Measurements from ENCODE around the gene DNAJC8.

The DNAJC8 gene

GRCh38 chr1:28156821-28157220, 76.0 kb downstream of the DNAJC8 start:
- CTCF ChIA-PET, result no interaction called here
- DNase-seq (ENCODE audit: extremely low spot score), result no peak
- POLR2A ChIA-PET, result no interaction called here
- no peak for TF ChIP-seq BHLHE40 (IDR thresholded peaks at IDR 0.05; ENCODE audit: borderline replicate concordance)
- TF ChIP-seq ZNF384 (IDR thresholded peaks at IDR 0.05), result no peak
- TF ChIP-seq SUZ12 (IDR thresholded peaks at IDR 0.05), result no peak
- no peak for TF ChIP-seq PKNOX1 (IDR thresholded peaks at IDR 0.05)
- TF ChIP-seq HDGF (IDR thresholded peaks at IDR 0.05; ENCODE audit: borderline replicate concordance), result no peak
- TF ChIP-seq LEF1 (IDR thresholded peaks at IDR 0.05; ENCODE audit: borderline replicate concordance), result no peak
- no peak for TF ChIP-seq ELF4 (IDR thresholded peaks at IDR 0.05)

GRCh38 chr1:28155628-28156027, 77.2 kb downstream of the DNAJC8 start:
- no peak for DNase-seq (ENCODE audit: extremely low spot score)
- POLR2A ChIA-PET, result no interaction called here
- TF ChIP-seq FOXK2 (IDR thresholded peaks at IDR 0.05) (no peak), HDGF (IDR thresholded peaks at IDR 0.05; ENCODE audit: borderline replicate concordance) (no peak), SUZ12 (IDR thresholded peaks at IDR 0.05) (no peak), FOXM1 (IDR thresholded peaks at IDR 0.05; ENCODE audit: borderline replicate concordance) (no peak), L3MBTL2 (conservative IDR thresholded peaks at IDR 0.05) (no peak), BHLHE40 (IDR thresholded peaks at IDR 0.05; ENCODE audit: borderline replicate concordance) (no peak), LEF1 (IDR thresholded peaks at IDR 0.05; ENCODE audit: borderline replicate concordance) (no peak)
- CTCF ChIA-PET, result no interaction called here

- no peak for DNase-seq (ENCODE audit: extremely low spot score)
- CTCF ChIA-PET, result no interaction called here
- POLR2A ChIA-PET, result no interaction called here
- TF ChIP-seq ZNF384 (IDR thresholded peaks at IDR 0.05) (no peak), BHLHE40 (IDR thresholded peaks at IDR 0.05; ENCODE audit: borderline replicate concordance) (no peak), PKNOX1 (IDR thresholded peaks at IDR 0.05) (no peak), SUZ12 (IDR thresholded peaks at IDR 0.05) (no peak), L3MBTL2 (conservative IDR thresholded peaks at IDR 0.05) (no peak), CTBP1 (IDR thresholded peaks at IDR 0.05; ENCODE audit: borderline replicate concordance) (no peak), FOXA1 (IDR thresholded peaks at IDR 0.05) (no peak), TARDBP (IDR thresholded peaks at IDR 0.05) (no peak)
Measured at GRCh38 chr1:28154078-28154594, 78.7 kb downstream of the DNAJC8 start.
